G401 (cell line): ENCODE measurements around the gene IGDCC3. TPM values are rescaled to one million over a fixed set of nuclear protein-coding genes. Genes with fewer than 3 reads are reported as not detected.

Experiments
- DNase-seq: peaks from one replicate; pipeline ENCODE4 v3.0.0-alpha.2; 2015; ENCODE audit warnings: low spot score
- in situ Hi-C: cut with HindIII; loops from 2 replicates; pipeline ENCODE4 v1.10.0; 2016; ENCODE audit warnings: low sequenced_read_pairs, mixed read lengths
- total RNA-seq: library from RNA; depleted of rRNA; stranded (reverse); fragments of >200 nt; shearing (Covaris generic); gene quantifications from 2 replicates; pipeline ENCODE4 v1.2.3, GENCODE V29; 2014

Gene IGDCC3
- total RNA-seq, 1 experiment from 2014 or later, result 20.1 TPM

DNA sequence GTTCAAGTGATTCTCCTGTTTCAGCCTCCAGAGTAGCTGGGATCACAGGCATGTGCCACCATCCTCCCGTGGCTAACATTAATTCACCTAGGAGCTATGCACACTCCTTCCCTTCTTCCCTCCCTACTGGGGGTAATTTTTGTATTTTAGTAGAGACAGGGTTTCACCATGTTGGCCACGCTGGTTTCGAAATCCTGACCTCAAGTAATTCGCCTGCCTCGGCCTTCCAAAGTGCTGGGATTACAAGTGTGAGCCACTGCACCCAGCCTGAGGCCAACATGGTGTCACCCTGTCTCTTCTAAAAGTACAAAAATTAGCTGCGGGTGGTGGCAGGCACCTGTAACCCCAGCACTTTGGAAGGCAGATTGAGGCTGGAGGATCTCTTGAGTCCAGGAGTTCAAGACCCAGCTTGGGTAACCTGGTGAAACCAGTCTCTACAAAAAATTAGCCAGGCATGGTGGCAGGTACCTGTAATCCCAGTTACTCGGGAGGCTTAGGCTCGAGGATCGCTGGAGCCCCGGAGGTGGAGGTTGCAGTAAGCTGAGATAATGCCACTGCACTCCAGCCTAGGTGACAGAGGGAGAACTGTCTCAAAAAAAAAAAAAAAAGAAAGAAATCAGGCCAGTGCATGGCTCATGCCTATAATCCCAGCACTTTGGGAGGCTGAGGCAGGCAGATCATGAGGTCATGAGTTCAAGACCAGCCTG lies 67.2 kb downstream of the IGDCC3 start:
- no peak for DNase-seq
- in situ Hi-C loops, result no loop called here

DNA sequence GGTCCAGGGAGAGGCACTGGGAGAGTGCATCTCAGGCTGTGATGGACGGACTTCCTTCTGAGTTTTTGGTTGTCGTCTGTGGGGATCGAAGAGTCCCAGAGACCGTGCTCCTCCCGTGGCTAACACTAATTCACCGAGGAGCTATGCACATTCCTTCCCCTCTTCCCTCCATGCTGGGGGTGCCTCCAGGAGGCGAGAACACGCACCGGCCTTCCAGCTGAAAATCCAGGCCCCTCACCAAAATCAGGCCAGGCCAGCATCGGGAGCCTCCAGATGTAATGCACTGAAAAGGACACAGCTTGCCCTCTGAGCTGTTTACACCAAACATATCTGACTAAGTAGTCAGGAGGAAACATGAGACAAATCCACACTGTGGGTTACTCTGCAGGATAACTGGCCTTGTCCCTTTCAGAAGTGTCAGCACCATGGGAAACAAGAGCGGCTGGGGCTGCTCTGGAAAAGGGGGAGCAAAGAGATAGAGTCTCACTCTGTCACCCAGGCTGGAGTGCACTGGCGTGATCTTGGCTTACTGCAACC lies 67.9 kb downstream of the IGDCC3 start:
- in situ Hi-C loops, result no loop called here
- DNase-seq, result no peak

DNA sequence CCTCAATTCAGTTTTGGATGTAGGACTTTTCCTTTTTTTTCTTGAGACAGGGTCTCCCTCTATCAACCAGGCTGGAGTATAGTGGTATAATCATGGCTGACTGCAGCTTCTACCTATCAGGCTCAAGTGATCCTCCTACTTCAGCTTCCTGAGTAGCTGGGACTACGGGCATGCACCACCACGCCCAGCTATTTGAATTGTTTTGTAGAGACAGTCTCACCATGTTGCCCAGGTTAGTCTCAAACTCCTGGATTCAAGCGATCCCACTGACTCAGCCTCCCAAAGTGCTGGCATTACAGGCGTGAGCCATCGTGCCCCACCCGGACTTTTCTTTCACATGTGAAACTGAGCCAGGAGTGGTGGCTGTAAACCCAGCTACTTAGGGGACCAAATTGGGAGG lies 69.8 kb downstream of the IGDCC3 start:
- no peak for DNase-seq
- in situ Hi-C loops, result no loop called here

- no peak for DNase-seq
- in situ Hi-C loops, result no loop called here
These were observed 71.3 kb downstream of the IGDCC3 start for GRCh38 chr15:65306551-65306950.

DNA sequence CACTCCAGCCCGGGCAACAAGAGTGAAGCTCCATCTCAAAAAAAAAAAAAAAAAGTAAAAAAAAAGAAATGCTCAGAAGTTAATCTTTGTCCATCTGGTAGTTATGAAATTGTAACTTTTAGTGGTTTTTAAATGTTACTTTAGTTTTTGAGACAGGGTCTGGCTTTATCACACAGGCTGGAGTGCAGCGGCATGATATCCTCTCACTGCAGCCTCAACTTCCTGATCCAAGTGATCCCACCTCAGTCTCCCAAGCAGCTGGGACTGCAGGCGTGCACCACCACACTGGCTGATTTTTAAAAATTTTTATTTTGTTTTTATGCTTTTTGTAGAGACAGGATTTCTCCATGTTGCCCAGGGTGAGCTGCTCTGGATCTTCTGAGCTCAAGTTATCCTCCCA lies 72.0 kb downstream of the IGDCC3 start:
- DNase-seq, result no peak
- in situ Hi-C loops, result no loop called here

GRCh38 chr15:65305150-65305758 lies 72.5 kb downstream of the IGDCC3 start:
- DNase-seq, result no peak
- in situ Hi-C loops, result no loop called here

- in situ Hi-C loops, result no loop called here
- DNase-seq, result peak; percentile 93
These were observed 73.2 kb downstream of the IGDCC3 start, which contains the start of gene RNU5B-1 for GRCh38 chr15:65304381-65305149. Gene RNU5B-1 (plus strand): TSS chr15:65304677.

GRCh38 chr15:65303687-65304380 lies 74.0 kb downstream of the IGDCC3 start:
- DNase-seq, result peak; percentile 73
- in situ Hi-C loops, result no loop called here

GRCh38 chr15:65302061-65302460 lies 75.7 kb downstream of the IGDCC3 start:
- in situ Hi-C loops, result no loop called here

GRCh38 chr15:65300924-65301441 lies 76.8 kb downstream of the IGDCC3 start:
- in situ Hi-C loops, result no loop called here
- DNase-seq, result no peak

More at GRCh38 chr15:65302061-65302460, 75.7 kb downstream of the IGDCC3 start:
- no peak for DNase-seq

DNA sequence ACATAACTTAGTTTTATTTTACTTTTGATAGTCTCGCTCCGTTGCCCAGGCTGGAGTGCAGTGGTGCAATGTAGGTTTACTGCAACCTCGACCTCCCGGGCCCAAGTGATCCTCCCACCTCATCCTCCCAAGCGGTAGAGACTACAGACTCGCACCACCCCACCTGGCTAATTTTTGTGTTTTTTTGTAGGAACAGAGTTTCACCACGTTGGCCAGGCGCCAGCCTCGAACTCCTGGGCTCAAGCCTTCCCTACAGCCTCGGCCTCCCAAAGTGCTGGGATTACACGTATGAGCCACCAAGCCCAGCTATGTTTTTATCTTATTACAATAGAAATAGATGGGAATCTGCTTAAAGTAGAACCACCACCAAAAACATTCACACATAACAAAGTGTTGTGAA lies 79.1 kb downstream of the IGDCC3 start:
- in situ Hi-C loops, result no loop called here
- no peak for DNase-seq

- no peak for DNase-seq
- in situ Hi-C loops, result no loop called here
These were observed 84.8 kb downstream of the IGDCC3 start for GRCh38 chr15:65292938-65293518.

- in situ Hi-C loops, result no loop called here
- no peak for DNase-seq
These were observed 87.6 kb downstream of the IGDCC3 start for GRCh38 chr15:65290228-65290627.

- no peak for DNase-seq
- in situ Hi-C loops, result no loop called here
These were observed 88.4 kb downstream of the IGDCC3 start for GRCh38 chr15:65289261-65289854.

GRCh38 chr15:65287520-65287855 lies 90.3 kb downstream of the IGDCC3 start:
- in situ Hi-C loops, result no loop called here
- DNase-seq, result peak; percentile 32

GRCh38 chr15:65286704-65287519 lies 90.9 kb downstream of the IGDCC3 start, which contains the start of gene PARP16:
Gene PARP16 (minus strand): TSS chr15:65286883. CDS start chr15:65286426, 457 bp downstream.
- in situ Hi-C loops, result no loop called here
- DNase-seq, result peak; percentile 93

GRCh38 chr15:65286069-65286703 lies 91.6 kb downstream of the IGDCC3 start:
- DNase-seq, result peak; percentile 65
- in situ Hi-C loops, result no loop called here
